AG04450 (cell line): Measurements from ENCODE around the gene CYP4F2. TPM values are rescaled to one million over a fixed set of nuclear protein-coding genes. Genes with fewer than 3 reads are reported as not detected.
"Not testable (repeated sequence)": the region's sequence is repeated elsewhere in the genome, so short reads cannot be mapped to it uniquely, and the experiment has no call there.

Source experiments
- CTCF ChIA-PET: fragments of 300-600, 350-600 bp; formaldehyde crosslinking; extraction: SDS; loops from one replicate; lab custom pipeline; 2022; ENCODE audit warnings: antibody characterized with exemption, inconsistent platforms; lab: Charles Lee
- POLR2A ChIA-PET: fragments of 350-600 bp; formaldehyde crosslinking; extraction: SDS; loops from one replicate; lab custom pipeline; 2021; ENCODE audit warnings: antibody characterized with exemption, inconsistent platforms; lab: Yijun Ruan, JAX
- DNase-seq: peaks from one replicate; pipeline ENCODE4 v3.0.0-alpha.2; 2011; ENCODE audit warnings: low read depth, low spot score
- H3K27ac ChIP-seq: one replicate; pipeline ENCODE4 v1.5.1; 2012; ENCODE audit warnings: low read depth, low read length, control low read depth
- H3K27me3 ChIP-seq: one replicate; pipeline ENCODE4 v1.6.0; 2012; ENCODE audit warnings: low read length; ENCODE audit not compliant: control insufficient read depth, insufficient read depth
- H3K4me3 ChIP-seq: 2 replicates; pipeline ENCODE4 v1.5.1; 2011; ENCODE audit warnings: mild to moderate bottlenecking, low read depth, low read length, control low read depth
- H3K9me3 ChIP-seq: 2 replicates; pipeline ENCODE4 v1.5.1; 2012; ENCODE audit warnings: low read length; ENCODE audit not compliant: control insufficient read depth, insufficient read depth
- polyA plus RNA-seq: library from polyadenylated mRNA; depleted of rRNA; stranded (reverse); fragments of >200 nt; gene quantifications from 2 replicates; pipeline ENCODE4 v1.2.3, GENCODE V29; 2011
- TF ChIP-seq, protein P1 (sequence below): IDR thresholded peaks from 2 replicates; pipeline ENCODE4 v1.5.1; 2011; ENCODE audit warnings: low read depth, low read length, control low read depth, inconsistent platforms

Gene CYP4F2
- polyA plus RNA-seq, 1 experiment: not detected

DNA sequence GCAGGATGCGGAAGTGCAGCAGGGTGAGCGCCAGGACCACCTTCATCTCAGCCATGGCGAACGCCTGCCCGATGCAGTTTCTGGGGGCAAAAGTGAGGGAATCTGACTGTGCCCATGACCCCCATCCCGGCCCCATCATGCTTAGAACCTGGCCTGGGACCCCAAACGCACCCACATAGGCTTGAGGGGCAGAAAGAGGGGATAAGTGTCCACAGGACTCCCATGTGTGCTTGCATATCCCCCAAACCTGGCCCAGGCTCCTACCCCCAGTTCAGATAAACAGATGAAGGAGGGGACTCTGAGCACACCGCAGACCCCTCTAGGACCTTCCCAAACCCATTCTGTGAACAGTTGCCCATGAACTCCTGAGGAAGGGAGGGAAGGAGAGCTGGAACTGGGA, 16.0 kb upstream of the CYP4F2 start:
- CTCF ChIA-PET: no interaction called here

DNA sequence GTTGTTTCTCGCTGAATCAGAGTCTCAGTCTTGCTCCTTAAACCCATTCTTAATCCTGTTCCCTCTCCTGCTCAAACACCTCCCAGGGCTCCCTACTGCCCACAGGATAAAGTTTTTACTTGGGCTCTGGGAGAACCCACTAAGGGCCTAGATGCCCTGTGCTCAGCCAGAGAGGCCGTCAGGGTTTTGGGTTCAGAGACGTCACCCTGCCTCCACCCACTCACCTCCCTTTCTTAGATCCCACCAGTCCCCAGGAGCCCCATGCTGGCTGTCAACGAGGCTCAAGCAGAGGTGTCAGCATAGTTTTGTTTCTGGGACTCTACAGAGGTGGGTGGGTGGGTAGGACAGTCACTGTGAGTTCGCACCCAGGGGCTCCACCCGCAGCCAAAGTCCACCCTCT, 15.5 kb upstream of the CYP4F2 start:
- peaks cover 4% of the 10 kb centered on the region; the same call in 1 of the 2 replicates for H3K9me3 ChIP-seq
- POLR2A ChIA-PET: no interaction called here
- peaks cover 3% of the 10 kb centered on the region for H3K27me3 ChIP-seq
- H3K4me3 ChIP-seq: no peak overlapping the region
- H3K27ac ChIP-seq: no peak overlapping the region
- CTCF ChIA-PET: no interaction called here
- DNase-seq: no peak
- TF ChIP-seq, protein P1, sequence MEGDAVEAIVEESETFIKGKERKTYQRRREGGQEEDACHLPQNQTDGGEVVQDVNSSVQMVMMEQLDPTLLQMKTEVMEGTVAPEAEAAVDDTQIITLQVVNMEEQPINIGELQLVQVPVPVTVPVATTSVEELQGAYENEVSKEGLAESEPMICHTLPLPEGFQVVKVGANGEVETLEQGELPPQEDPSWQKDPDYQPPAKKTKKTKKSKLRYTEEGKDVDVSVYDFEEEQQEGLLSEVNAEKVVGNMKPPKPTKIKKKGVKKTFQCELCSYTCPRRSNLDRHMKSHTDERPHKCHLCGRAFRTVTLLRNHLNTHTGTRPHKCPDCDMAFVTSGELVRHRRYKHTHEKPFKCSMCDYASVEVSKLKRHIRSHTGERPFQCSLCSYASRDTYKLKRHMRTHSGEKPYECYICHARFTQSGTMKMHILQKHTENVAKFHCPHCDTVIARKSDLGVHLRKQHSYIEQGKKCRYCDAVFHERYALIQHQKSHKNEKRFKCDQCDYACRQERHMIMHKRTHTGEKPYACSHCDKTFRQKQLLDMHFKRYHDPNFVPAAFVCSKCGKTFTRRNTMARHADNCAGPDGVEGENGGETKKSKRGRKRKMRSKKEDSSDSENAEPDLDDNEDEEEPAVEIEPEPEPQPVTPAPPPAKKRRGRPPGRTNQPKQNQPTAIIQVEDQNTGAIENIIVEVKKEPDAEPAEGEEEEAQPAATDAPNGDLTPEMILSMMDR: no peak

More for the DNA sequence above, 16.0 kb upstream of the CYP4F2 start:
- DNase-seq: no peak
- POLR2A ChIA-PET: no interaction called here
- Histone ChIP-seq H3K9me3 (peaks cover 4% of the 10 kb centered on the region; the same call in 1 of the 2 replicates), H3K4me3 (no peak overlapping the region), H3K27me3 (peaks cover 3% of the 10 kb centered on the region), H3K27ac (no peak overlapping the region)
- TF ChIP-seq, protein P1: no peak

DNA sequence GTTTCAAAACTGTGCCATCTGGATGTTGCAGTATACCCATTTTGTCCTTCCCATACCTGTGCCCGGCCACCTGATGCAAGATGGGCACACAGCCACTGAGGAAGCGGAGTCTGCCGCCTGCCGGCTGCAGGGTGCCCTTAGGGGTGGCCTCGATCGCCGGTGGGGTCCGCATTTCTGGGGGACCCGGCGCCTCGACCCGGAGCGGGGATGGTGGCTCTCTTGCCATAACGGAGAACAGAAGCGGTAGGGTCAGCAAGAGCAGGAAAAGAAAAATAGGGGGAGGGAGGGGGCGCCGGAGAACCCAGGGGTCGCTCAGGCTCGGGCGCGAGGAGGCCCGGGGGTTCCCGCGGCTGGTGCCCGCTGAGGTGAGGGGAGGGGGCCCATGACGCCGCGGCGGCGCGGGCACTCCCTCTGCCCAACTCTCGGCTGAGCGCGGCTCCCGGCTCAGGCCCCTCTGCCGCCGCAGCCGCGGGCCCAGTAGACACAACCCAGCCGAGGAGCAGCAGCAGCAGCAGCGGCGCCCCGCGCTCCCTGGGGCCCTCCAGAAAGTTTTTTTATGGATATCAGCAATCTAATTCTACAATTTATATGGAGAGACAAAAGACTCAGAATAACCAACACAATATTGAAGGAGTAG, 13.8 kb upstream of the CYP4F2 start:
- no peak overlapping the region for H3K4me3 ChIP-seq
- TF ChIP-seq, protein P1: no peak
- peaks cover 3% of the 10 kb centered on the region for H3K27me3 ChIP-seq
- CTCF ChIA-PET: no interaction called here
- POLR2A ChIA-PET: interaction anchor here (0.6 kb wide), 1 partner anchor 77 kb away, joined by 4 read pairs; no protein-coding TSS in a partner anchor
- peaks cover 4% of the 10 kb centered on the region; the same call in 1 of the 2 replicates for H3K9me3 ChIP-seq
- no peak overlapping the region for H3K27ac ChIP-seq
- DNase-seq: no peak

DNA sequence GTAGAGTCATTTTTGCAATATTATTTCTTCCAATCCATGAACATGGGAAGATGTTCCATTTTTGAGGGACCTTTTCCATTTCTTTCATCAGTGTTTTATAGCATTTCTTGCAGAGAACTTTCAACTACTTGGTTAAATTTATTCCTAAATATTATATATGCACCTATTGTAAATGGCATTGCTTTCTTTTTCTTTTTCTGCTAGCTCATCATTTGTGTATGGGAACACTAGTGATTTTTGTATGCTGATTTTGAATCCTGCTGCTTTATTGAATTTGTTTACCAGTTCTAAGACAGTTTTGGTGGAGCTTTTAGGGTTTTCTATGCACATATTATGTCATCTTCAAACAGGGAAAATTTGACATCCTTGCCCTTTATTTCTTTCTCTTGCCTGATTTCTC, 7.2 kb upstream of the CYP4F2 start:
- CTCF ChIA-PET: no interaction called here

DNA sequence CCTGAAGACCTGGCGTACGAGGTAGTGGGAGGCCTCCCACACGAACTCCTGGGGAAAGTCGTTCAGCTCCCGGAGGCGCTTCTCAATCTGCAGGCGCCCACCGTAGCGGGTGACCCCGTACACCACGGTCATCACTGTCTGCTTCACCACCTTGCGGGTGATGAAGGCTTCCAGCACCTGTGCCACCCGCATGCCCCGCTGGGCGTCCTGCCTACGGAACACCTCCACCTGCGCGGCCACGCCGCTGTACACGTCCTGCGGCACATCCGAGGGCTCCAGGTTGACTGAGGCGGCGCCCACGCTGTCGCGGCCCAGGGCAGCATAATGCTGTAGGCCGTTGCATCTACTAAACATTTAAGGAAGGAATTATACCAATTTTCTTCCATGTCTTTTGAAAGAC, 5.0 kb upstream of the CYP4F2 start:
- H3K9me3 ChIP-seq, H3K27ac ChIP-seq, CTCF ChIA-PET, DNase-seq, POLR2A ChIA-PET, H3K27me3 ChIP-seq, H3K4me3 ChIP-seq: not testable (repeated sequence)

More for the DNA sequence above, 7.2 kb upstream of the CYP4F2 start:
- POLR2A ChIA-PET: no interaction called here
- TF ChIP-seq, protein P1: no peak
- H3K27ac ChIP-seq: no peak overlapping the region
- DNase-seq: no peak
- H3K4me3 ChIP-seq: no peak overlapping the region
- no peaks in the 10 kb centered on the region for H3K27me3 ChIP-seq
- H3K9me3 ChIP-seq: no peaks in the 10 kb centered on the region; the same call in 1 of the 2 replicates
